MCF 10A (cell line): Measurements from ENCODE around the gene UTY. TPM values are rescaled to one million over a fixed set of nuclear protein-coding genes. Genes with fewer than 3 reads are reported as not detected.

ENCODE experiments used
- BruUV-seq: library from RNA; stranded (reverse); fragments of 400-500 nt; replicated peaks from 2 replicates; lab custom pipeline; 2021; lab: Mats Ljungman, UMichigan
- CTCF ChIA-PET: fragments of 300-600 bp; sonication (Branson Sonifier 250); formaldehyde crosslinking; extraction: SDS; loops from one replicate; lab custom pipeline; 2021; ENCODE audit warnings: antibody characterized with exemption, inconsistent platforms; lab: Yijun Ruan, JAX
- POLR2A ChIA-PET: fragments of 300-600, 350-650 bp; sonication (Branson Sonifier 250); formaldehyde crosslinking; extraction: SDS; loops from one replicate; lab custom pipeline; 2020; ENCODE audit warnings: antibody characterized with exemption, inconsistent platforms; lab: Yijun Ruan, JAX
- DNase-seq: peaks from one replicate; pipeline ENCODE4 v3.0.0-alpha.2; 2018; ENCODE audit not compliant: unreplicated experiment
- H3K27ac Mint-ChIP-seq: one replicate; pipeline ENCODE4 v1.8.0; 2022; ENCODE audit warnings: mild to moderate bottlenecking, low read depth, mixed read lengths; ENCODE audit not compliant: unreplicated experiment
- H3K27me3 Mint-ChIP-seq: one replicate; pipeline ENCODE4 v1.8.0; 2022; ENCODE audit warnings: mixed read lengths; ENCODE audit not compliant: insufficient read depth, unreplicated experiment
- H3K36me3 Mint-ChIP-seq: one replicate; pipeline ENCODE4 v1.8.0; 2022; ENCODE audit warnings: mild to moderate bottlenecking, moderate library complexity, mixed read lengths; ENCODE audit not compliant: insufficient read depth, unreplicated experiment
- H3K4me1 Mint-ChIP-seq: one replicate; pipeline ENCODE4 v1.8.0; 2022; ENCODE audit warnings: mixed read lengths; ENCODE audit not compliant: insufficient read depth, unreplicated experiment
- H3K4me3 Mint-ChIP-seq: one replicate; pipeline ENCODE4 v1.8.0; 2022; ENCODE audit warnings: mild to moderate bottlenecking, moderate library complexity, mixed read lengths; ENCODE audit not compliant: unreplicated experiment
- H3K9me3 Mint-ChIP-seq: one replicate; pipeline ENCODE4 v1.8.0; 2022; ENCODE audit warnings: mixed read lengths; ENCODE audit not compliant: unreplicated experiment
- CTCF ChIP-seq: fragments of 200-600 bp; IDR thresholded peaks from one replicate; pipeline ENCODE4 v1.8.0; 2022; ENCODE audit warnings: antibody characterized with exemption, mild to moderate bottlenecking; ENCODE audit not compliant: unreplicated experiment
- intact Hi-C: fragments of 100-400 bp; cut with micrococcal nuclease; formaldehyde crosslinking; loops from 2 replicates; pipeline ENCODE4 v1.14.1; 2022
- total RNA-seq: library from RNA; stranded (reverse); gene quantifications from 2 replicates; pipeline ENCODE4 v1.2.3, GENCODE V29; 2022

Gene UTY
- total RNA-seq, 1 experiment from 2014 or later, result not detected

GRCh38 chrY:13443146-13443545, 36.7 kb downstream of the UTY start:
- H3K36me3 Mint-ChIP-seq, result no peaks in the 10 kb centered on the region
- no peak overlapping the region for H3K27ac Mint-ChIP-seq
- no peaks in the 10 kb centered on the region for H3K9me3 Mint-ChIP-seq
- intact Hi-C loops, result no loop called here
- no peak for DNase-seq
- no TSS peak for BruUV-seq
- ChIA-PET POLR2A (no interaction called here), CTCF (no interaction called here)
- H3K4me3 Mint-ChIP-seq, result no peak overlapping the region
- no peaks in the 10 kb centered on the region for H3K4me1 Mint-ChIP-seq
- no peaks in the 10 kb centered on the region for H3K27me3 Mint-ChIP-seq
- TF ChIP-seq CTCF, result no peak

GRCh38 chrY:13440811-13441210, 39.0 kb downstream of the UTY start:
- Mint-ChIP-seq H3K9me3 (no peaks in the 10 kb centered on the region), H3K27ac (no peak overlapping the region)

GRCh38 chrY:13435968-13436937, 43.6 kb downstream of the UTY start:
- no peak for DNase-seq
- no peak for TF ChIP-seq CTCF
- Mint-ChIP-seq H3K27ac (no peak overlapping the region), H3K4me1 (no peaks in the 10 kb centered on the region), H3K4me3 (no peak overlapping the region), H3K27me3 (no peaks in the 10 kb centered on the region), H3K36me3 (no peaks in the 10 kb centered on the region), H3K9me3 (no peaks in the 10 kb centered on the region)
- BruUV-seq, result no TSS peak
- ChIA-PET CTCF (no interaction called here), POLR2A (no interaction called here)
- intact Hi-C loops, result no loop called here

More at GRCh38 chrY:13440811-13441210, 39.0 kb downstream of the UTY start:
- POLR2A ChIA-PET, result no interaction called here
- TF ChIP-seq CTCF, result no peak
- no peak for DNase-seq
- no peaks in the 10 kb centered on the region for H3K4me1 Mint-ChIP-seq
- BruUV-seq, result no TSS peak
- no peaks in the 10 kb centered on the region for H3K36me3 Mint-ChIP-seq
- CTCF ChIA-PET, result no interaction called here
- H3K4me3 Mint-ChIP-seq, result no peak overlapping the region
- intact Hi-C loops, result no loop called here
- H3K27me3 Mint-ChIP-seq, result no peaks in the 10 kb centered on the region

GRCh38 chrY:13435206-13435967, 44.4 kb downstream of the UTY start:
- CTCF ChIA-PET, result no interaction called here
- POLR2A ChIA-PET, result no interaction called here
- BruUV-seq, result no TSS peak
- Mint-ChIP-seq H3K36me3 (no peaks in the 10 kb centered on the region), H3K27ac (no peak overlapping the region), H3K4me3 (no peak overlapping the region), H3K9me3 (no peaks in the 10 kb centered on the region), H3K4me1 (no peaks in the 10 kb centered on the region), H3K27me3 (no peaks in the 10 kb centered on the region)
- TF ChIP-seq CTCF, result no peak
- intact Hi-C loops, result no loop called here
- DNase-seq, result no peak
